B cell (primary cell): Measurements from ENCODE around the gene OPHN1. TPM values are rescaled to one million over a fixed set of nuclear protein-coding genes. Genes with fewer than 3 reads are reported as not detected.

Source experiments
- ATAC-seq: fragments of 200-7000 bp; cut with Tn5 transposase; one replicate; pipeline ENCODE4 v1.10.0; 2021; ENCODE audit warnings: low read depth, mild to moderate bottlenecking, moderate number of reproducible peaks, moderate library complexity
- CTCF ChIA-PET: fragments of 350-600 bp; sonication (Branson Sonifier 250); formaldehyde crosslinking; loops from one replicate; lab custom pipeline; 2021; ENCODE audit warnings: antibody characterized with exemption, inconsistent platforms; lab: Charles Lee
- POLR2A ChIA-PET: fragments of 350-600 bp; sonication (Branson Sonifier 250); formaldehyde crosslinking; loops from one replicate; lab custom pipeline; 2021; ENCODE audit warnings: antibody characterized with exemption; lab: Charles Lee
- DNase-seq: peaks from one replicate; pipeline ENCODE4 v3.0.0; 2013
- H2AFZ ChIP-seq: 2 replicates; pipeline ENCODE4 v1.6.1; 2012; ENCODE audit warnings: mild to moderate bottlenecking, low read depth, low read length; ENCODE audit not compliant: insufficient read depth, poor library complexity, severe bottlenecking
- H3K27ac ChIP-seq, 2 donors: 1 replicate in 1 of 2; 2 replicates in 1 of 2; pipeline ENCODE4 v1.5.1; 2012 to 2013; ENCODE audit warnings: low read length in 2 of 2, mild to moderate bottlenecking in 2 of 2, moderate library complexity in 1 of 2
- H3K27me3 ChIP-seq, 4 experiments: fragments of 200-600 bp in 1 of 4; sonication (generic) in 1 of 4; replicated peaks in 1 of 4; 1 replicate in 2 of 4; 2 replicates in 2 of 4; pipeline versions ENCODE4 v1.6.1 to v1.7.0; 2013 to 2016; ENCODE audit warnings: low read length in 3 of 4, mild to moderate bottlenecking in 2 of 4, mixed read lengths in 1 of 4, moderate library complexity in 1 of 4; ENCODE audit not compliant: insufficient read depth in 4 of 4, control insufficient read depth in 3 of 4; ENCODE audit errors: control extremely low read depth in 1 of 4
- H3K36me3 ChIP-seq, 2 experiments: replicated peaks in 1 of 2; 1 replicate in 1 of 2; 2 replicates in 1 of 2; pipeline versions ENCODE4 v1.6.1 to v1.7.1; 2013; ENCODE audit warnings: low read length in 1 of 2; ENCODE audit not compliant: insufficient read depth in 2 of 2, control insufficient read depth in 1 of 2; ENCODE audit errors: control extremely low read depth in 1 of 2, extremely low read depth in 1 of 2
- H3K4me1 ChIP-seq, 2 donors: fragments of 200-600 bp in 1 of 2; sonication (generic) in 1 of 2; 1 replicate in 1 of 2; 2 replicates in 1 of 2; pipeline versions ENCODE4 v1.5.1 to v1.6.1; 2013 to 2017; ENCODE audit warnings: low read length in 2 of 2; ENCODE audit not compliant: control insufficient read depth in 2 of 2, insufficient read depth in 2 of 2
- H3K4me2 ChIP-seq: replicated peaks from 2 replicates; pipeline ENCODE3; 2012; ENCODE audit warnings: mild to moderate bottlenecking, low read depth, low read length; ENCODE audit not compliant: poor library complexity, severe bottlenecking
- H3K4me3 ChIP-seq, 5 experiments: fragments of 200-600 bp in 1 of 5; sonication (generic) in 1 of 5; 1 replicate in 3 of 5; 2 replicates in 2 of 5; pipeline versions ENCODE4 v1.5.1 to v1.7.0; 2011 to 2016; ENCODE audit warnings: low read length in 4 of 5, mild to moderate bottlenecking in 4 of 5, low read depth in 2 of 5, control low read depth in 1 of 5, moderate library complexity in 1 of 5; ENCODE audit not compliant: insufficient read depth in 1 of 5; ENCODE audit errors: control extremely low read depth in 1 of 5, extremely low read depth in 1 of 5
- H3K79me2 ChIP-seq: fragments of 200-600 bp; sonication (generic); one replicate; pipeline ENCODE4 v1.6.0; 2016; ENCODE audit warnings: low read length; ENCODE audit not compliant: control insufficient read depth, insufficient read depth
- H3K9ac ChIP-seq: fragments of 200-600 bp; sonication (generic); 2 replicates; pipeline ENCODE4 v1.6.1; 2017; ENCODE audit warnings: mild to moderate bottlenecking, low read length, moderate library complexity
- H3K9me3 ChIP-seq, 3 donors: one replicate each; pipeline versions ENCODE4 v1.6.1 to v1.7.1; 2013; ENCODE audit warnings: low read length in 2 of 3; ENCODE audit not compliant: control insufficient read depth in 2 of 3, insufficient read depth in 1 of 3; ENCODE audit errors: control extremely low read depth in 1 of 3
- H4K20me1 ChIP-seq: 2 replicates; pipeline ENCODE4 v1.6.0; 2012; ENCODE audit warnings: mild to moderate bottlenecking, low read length; ENCODE audit not compliant: insufficient read depth, control insufficient read depth, poor library complexity, severe bottlenecking
- H3K27ac Mint-ChIP-seq: one replicate; pipeline ENCODE4 v1.8.0; 2021; ENCODE audit warnings: mixed read lengths
- H3K27me3 Mint-ChIP-seq: one replicate; pipeline ENCODE4 v1.8.0; 2021; ENCODE audit warnings: mixed read lengths
- H3K4me1 Mint-ChIP-seq: one replicate; pipeline ENCODE4 v1.8.0; 2021; ENCODE audit warnings: mixed read lengths
- H3K4me3 Mint-ChIP-seq: one replicate; pipeline ENCODE4 v1.8.0; 2021; ENCODE audit warnings: mixed read lengths
- H3K9me3 Mint-ChIP-seq: one replicate; pipeline ENCODE4 v1.8.0; 2022; ENCODE audit warnings: mixed read lengths; ENCODE audit not compliant: insufficient read depth
- EZH2 ChIP-seq: IDR thresholded peaks from 2 replicates; pipeline ENCODE4 v1.6.1; 2012; ENCODE audit warnings: borderline replicate concordance, low read depth, mild to moderate bottlenecking, moderate library complexity, low read length; ENCODE audit not compliant: insufficient read depth, poor library complexity, severe bottlenecking
- WGBS: methylation state at CpG from one replicate; pipeline ENCODE4 v1.1.5; 2013; ENCODE audit warnings: missing lambda C conversion rate; ENCODE audit not compliant: insufficient coverage; 5-methylcytosine and 5-hydroxymethylcytosine counted together
- intact Hi-C: fragments of 100-400 bp; cut with micrococcal nuclease; formaldehyde crosslinking; loops from one replicate; pipeline ENCODE4 v1.10.0; 2022
- polyA plus RNA-seq: library from polyadenylated mRNA; depleted of rRNA; stranded (reverse); fragments of >200 nt; gene quantifications from 2 replicates; pipeline ENCODE4 v1.2.3, GENCODE V29; 2012
- total RNA-seq, 2 donors: library from RNA; stranded (reverse); fragments of 120-200 nt in 1 of 2; gene quantifications; 1 replicate in 1 of 2; 2 replicates in 1 of 2; pipeline versions ENCODE4 v1.2.3 to v1.2.4, GENCODE V29; 2013 to 2022
- TF ChIP-seq, protein P1 (sequence below): fragments of 200-600 bp; IDR thresholded peaks from one replicate; pipeline ENCODE4 v1.8.0; 2022; ENCODE audit warnings: antibody characterized with exemption, mild to moderate bottlenecking

OPHN1 gene
- total and polyA plus RNA-seq, 2 donors (not counting 1 experiment from before 2014, with no cell fraction given): 0.03 to 0.17 TPM

DNA sequence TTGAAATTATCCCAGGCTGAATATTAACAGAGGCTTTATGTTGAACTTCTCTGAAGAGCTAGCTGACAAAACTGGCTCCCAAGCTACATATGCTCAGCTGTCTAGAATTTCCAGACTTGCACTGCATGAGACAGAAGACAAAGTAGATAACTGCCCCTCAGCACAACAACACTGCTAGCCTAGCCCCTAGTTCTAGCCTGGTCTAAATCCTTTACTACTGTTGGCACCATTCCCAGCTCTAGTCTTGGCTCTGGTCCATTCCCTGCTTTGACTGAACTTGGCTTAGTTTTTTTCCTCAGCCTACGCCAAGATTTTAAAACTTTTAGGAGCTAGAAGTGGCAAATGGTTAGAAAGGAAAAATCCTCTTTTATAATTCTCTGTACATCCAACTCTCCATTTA lies 7.6 kb upstream of the OPHN1 start:
- DNase-seq (no peak), ATAC-seq (no peak)
- H3K27ac Mint-ChIP-seq: no peak overlapping the region
- no peaks in the 10 kb centered on the region for H3K9me3 Mint-ChIP-seq
- Histone ChIP-seq H3K4me3 (no peak overlapping the region), H3K9ac (no peak overlapping the region), H3K79me2 (no peaks in the 10 kb centered on the region), H3K4me1 (no peaks in the 10 kb centered on the region), H2AFZ (no peak overlapping the region), H3K27ac (no peak overlapping the region), H3K36me3 (no peaks in the 10 kb centered on the region), H3K4me2 (no peak overlapping the region), H4K20me1 (no peaks in the 10 kb centered on the region), H3K27me3 (no peaks in the 10 kb centered on the region), H3K9me3 (no peaks in the 10 kb centered on the region)
- WGBS: no CpG with 5 or more reads among the region's 1 CpG
- ChIA-PET POLR2A (no interaction called here), CTCF (no interaction called here)
- TF ChIP-seq, protein P1, sequence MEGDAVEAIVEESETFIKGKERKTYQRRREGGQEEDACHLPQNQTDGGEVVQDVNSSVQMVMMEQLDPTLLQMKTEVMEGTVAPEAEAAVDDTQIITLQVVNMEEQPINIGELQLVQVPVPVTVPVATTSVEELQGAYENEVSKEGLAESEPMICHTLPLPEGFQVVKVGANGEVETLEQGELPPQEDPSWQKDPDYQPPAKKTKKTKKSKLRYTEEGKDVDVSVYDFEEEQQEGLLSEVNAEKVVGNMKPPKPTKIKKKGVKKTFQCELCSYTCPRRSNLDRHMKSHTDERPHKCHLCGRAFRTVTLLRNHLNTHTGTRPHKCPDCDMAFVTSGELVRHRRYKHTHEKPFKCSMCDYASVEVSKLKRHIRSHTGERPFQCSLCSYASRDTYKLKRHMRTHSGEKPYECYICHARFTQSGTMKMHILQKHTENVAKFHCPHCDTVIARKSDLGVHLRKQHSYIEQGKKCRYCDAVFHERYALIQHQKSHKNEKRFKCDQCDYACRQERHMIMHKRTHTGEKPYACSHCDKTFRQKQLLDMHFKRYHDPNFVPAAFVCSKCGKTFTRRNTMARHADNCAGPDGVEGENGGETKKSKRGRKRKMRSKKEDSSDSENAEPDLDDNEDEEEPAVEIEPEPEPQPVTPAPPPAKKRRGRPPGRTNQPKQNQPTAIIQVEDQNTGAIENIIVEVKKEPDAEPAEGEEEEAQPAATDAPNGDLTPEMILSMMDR: no peak
- TF ChIP-seq EZH2: no peak
- peaks cover 5% of the 10 kb centered on the region for H3K4me1 Mint-ChIP-seq
- no peak overlapping the region for H3K4me3 Mint-ChIP-seq
- intact Hi-C loops: no loop called here
- no peaks in the 10 kb centered on the region for H3K27me3 Mint-ChIP-seq

DNA sequence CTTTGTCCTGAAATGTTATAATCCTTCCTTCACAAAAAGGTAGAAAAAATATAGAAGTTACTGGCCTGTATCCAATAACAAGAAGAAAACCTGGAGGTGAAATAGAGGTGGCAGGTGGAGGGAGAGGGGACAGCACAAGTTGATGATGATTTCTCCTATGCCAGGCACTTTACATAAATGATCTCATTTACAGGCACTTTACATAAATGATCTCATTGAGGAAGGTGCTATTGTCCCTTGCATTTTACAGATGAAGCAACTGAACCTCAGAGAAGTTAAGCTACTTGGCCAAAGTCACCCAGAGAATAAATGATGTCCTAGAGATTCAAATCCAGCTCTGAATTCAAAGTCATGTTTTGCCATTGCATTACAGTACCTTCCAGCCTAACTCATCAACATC lies 7.1 kb upstream of the OPHN1 start:
- H3K4me2 ChIP-seq: no peak overlapping the region
- H3K36me3 ChIP-seq: no peaks in the 10 kb centered on the region
- Mint-ChIP-seq H3K27ac (no peak overlapping the region), H3K27me3 (no peaks in the 10 kb centered on the region), H3K4me3 (no peak overlapping the region), H3K9me3 (no peaks in the 10 kb centered on the region), H3K4me1 (peaks cover 5% of the 10 kb centered on the region)
- no peaks in the 10 kb centered on the region for H3K27me3 ChIP-seq
- TF ChIP-seq, protein P1: no peak
- TF ChIP-seq EZH2: no peak
- DNase-seq: no peak
- H3K27ac ChIP-seq: no peak overlapping the region
- ChIA-PET POLR2A (no interaction called here), CTCF (no interaction called here)
- H4K20me1 ChIP-seq: no peaks in the 10 kb centered on the region
- H3K9ac ChIP-seq: no peak overlapping the region
- intact Hi-C loops: no loop called here
- no peak for ATAC-seq
- H3K4me3 ChIP-seq: no peak overlapping the region
- no peaks in the 10 kb centered on the region for H3K79me2 ChIP-seq
- H3K9me3 ChIP-seq: no peaks in the 10 kb centered on the region
- H2AFZ ChIP-seq: no peak overlapping the region
- no peaks in the 10 kb centered on the region for H3K4me1 ChIP-seq
